SIG-M5 treated with dmso at 0.1 percent for 504 hours (cell line): Measurements from ENCODE around the gene ACOT9.
A peak's percentile ranks its signal among the peaks of the same experiment; 100 is the strongest.
"Not testable (repeated sequence)": the region's sequence is repeated elsewhere in the genome, so short reads cannot be mapped to it uniquely, and the experiment has no call there.

ENCODE experiments used
- DNase-seq: peaks from one replicate; lab custom pipeline; 2025; ENCODE audit not compliant: unreplicated experiment; lab: John Stamatoyannopoulos, UW

The ACOT9 gene

GRCh38 chrX:23766650-23767551 is 23.8 kb upstream of the ACOT9 start:
- no peak for DNase-seq

- no peak for DNase-seq
Observed at GRCh38 chrX:23765868-23766267, 22.8 kb upstream of the ACOT9 start.

GRCh38 chrX:23765449-23765848 is 22.4 kb upstream of the ACOT9 start:
- no peak for DNase-seq

- no peak for DNase-seq
Observed at GRCh38 chrX:23764188-23764984, 21.3 kb upstream of the ACOT9 start.

- DNase-seq: no peak
Observed at GRCh38 chrX:23759821-23760220, 16.7 kb upstream of the ACOT9 start.

- DNase-seq: peak; percentile 63
Observed at GRCh38 chrX:23756165-23756564, 13.1 kb upstream of the ACOT9 start.

- DNase-seq: no peak
Observed at GRCh38 chrX:23754664-23755063, 11.6 kb upstream of the ACOT9 start.

GRCh38 chrX:23752740-23753415 is 9.8 kb upstream of the ACOT9 start:
- no peak for DNase-seq

GRCh38 chrX:23749576-23749975 is 6.5 kb upstream of the ACOT9 start:
- no peak for DNase-seq

- no peak for DNase-seq
Observed at GRCh38 chrX:23749129-23749528, 6.1 kb upstream of the ACOT9 start.

- no peak for DNase-seq
Observed at GRCh38 chrX:23745786-23746185, 2.7 kb upstream of the ACOT9 start.

- not testable (repeated sequence) for DNase-seq
Observed at GRCh38 chrX:23743623-23743971, 521 bp upstream of the ACOT9 start.

- peak; percentile 7 for DNase-seq
Observed at GRCh38 chrX:23742174-23742696, 841 bp downstream of the ACOT9 start.

- no peak for DNase-seq
Observed at GRCh38 chrX:23737413-23737812, 5.7 kb downstream of the ACOT9 start.

- no peak for DNase-seq
Observed at GRCh38 chrX:23736030-23736429, 7.0 kb downstream of the ACOT9 start.

GRCh38 chrX:23732704-23733103 is 10.4 kb downstream of the ACOT9 start:
- DNase-seq: peak; percentile 17

- DNase-seq: no peak
Observed at GRCh38 chrX:23731951-23732350, 11.1 kb downstream of the ACOT9 start.

- DNase-seq: no peak
Observed at GRCh38 chrX:23729214-23729613, 13.9 kb downstream of the ACOT9 start.

GRCh38 chrX:23727206-23727605 is 15.9 kb downstream of the ACOT9 start:
- no peak for DNase-seq

GRCh38 chrX:23726191-23726590 is 16.9 kb downstream of the ACOT9 start:
- no peak for DNase-seq

GRCh38 chrX:23720117-23720677 is 22.9 kb downstream of the ACOT9 start:
- no peak for DNase-seq
